GM18858 (cell line): ENCODE results near the gene H2AZ1.
"Not testable (repeated sequence)": the region's sequence is repeated elsewhere in the genome, so short reads cannot be mapped to it uniquely, and the experiment has no call there.

Experiments used
- ATAC-seq: cut with Tn5 transposase; IDR thresholded peaks from one replicate; pipeline ENCODE4 v1.9.1; 2021; ENCODE audit not compliant: unreplicated experiment

The H2AZ1 gene

GRCh38 chr4:99949999-99950912 is at the start of gene H2AZ1:
Gene H2AZ1 (minus strand): TSS chr4:99950275. CDS start chr4:99950170, 105 bp downstream.
- peak; percentile 60 for ATAC-seq

GRCh38 chr4:99998062-99998867 is 48.2 kb upstream of the H2AZ1 start:
- ATAC-seq: peak; percentile 56

GRCh38 chr4:99991741-99992140 is 41.7 kb upstream of the H2AZ1 start:
- ATAC-seq: no peak

- ATAC-seq: no peak
These were observed 37.6 kb upstream of the H2AZ1 start for GRCh38 chr4:99987681-99988080.

GRCh38 chr4:99986792-99987191 is 36.7 kb upstream of the H2AZ1 start:
- peak; percentile 59 for ATAC-seq

GRCh38 chr4:99983289-99983943 is 33.3 kb upstream of the H2AZ1 start:
- ATAC-seq: no peak

- no peak for ATAC-seq
These were observed 29.8 kb upstream of the H2AZ1 start for GRCh38 chr4:99979872-99980271.

- no peak for ATAC-seq
These were observed 21.5 kb upstream of the H2AZ1 start for GRCh38 chr4:99971453-99972111.

- no peak for ATAC-seq
These were observed 18.3 kb upstream of the H2AZ1 start for GRCh38 chr4:99968330-99968729.

- no peak for ATAC-seq
These were observed 16.6 kb upstream of the H2AZ1 start for GRCh38 chr4:99966692-99967091.

- no peak for ATAC-seq
These were observed 15.7 kb upstream of the H2AZ1 start for GRCh38 chr4:99965674-99966350.

- ATAC-seq: no peak
These were observed 15.1 kb upstream of the H2AZ1 start for GRCh38 chr4:99965173-99965572.

- ATAC-seq: no peak
These were observed 11.6 kb upstream of the H2AZ1 start for GRCh38 chr4:99961711-99962110.

GRCh38 chr4:99960648-99961047 is 10.6 kb upstream of the H2AZ1 start:
- no peak for ATAC-seq

GRCh38 chr4:99958207-99958606 is 8.1 kb upstream of the H2AZ1 start:
- not testable (repeated sequence) for ATAC-seq

- no peak for ATAC-seq
These were observed 809 bp upstream of the H2AZ1 start for GRCh38 chr4:99950913-99951254.

GRCh38 chr4:99949034-99949998 is 759 bp downstream of the H2AZ1 start:
- peak; percentile 21 for ATAC-seq

- ATAC-seq: no peak
These were observed 2.5 kb downstream of the H2AZ1 start for GRCh38 chr4:99947608-99948007.

GRCh38 chr4:99947190-99947578 is 2.9 kb downstream of the H2AZ1 start:
- ATAC-seq: no peak
